ENCODE data around the gene TIGIT. TPM values are rescaled to one million over a fixed set of nuclear protein-coding genes. Genes with fewer than 3 reads are reported as not detected.

TIGIT gene
- total and polyA plus RNA-seq, 10 of the 15 experiments (the other 5 are each of a cell fraction or from before 2014, with no cell fraction given): 0.08 to 4.7 (median 0.94) TPM

GRCh38 chr3:114355653-114356052 lies 61.8 kb downstream of the TIGIT start:
- ChIA-PET RAD21 (ENCODE audit: unreplicated experiment) (interaction anchor here (1.4 kb wide), 1 partner anchor 58 kb away, joined by 3 read pairs; no protein-coding TSS in a partner anchor), POLR2A (no interaction called here), CTCF (interaction anchor here (0.8 to 2.8 kb wide), 2 partner anchors 19 to 64 kb away, joined by 4 to 9 read pairs; no protein-coding TSS in a partner anchor), SMC1A (ENCODE audit: uncharacterized antibody, unreplicated experiment) (interaction anchor here (0.6 to 1.4 kb wide), 2 partner anchors 10 to 64 kb away, joined by 3 read pairs; no protein-coding TSS in a partner anchor)
- no peak overlapping the region for H3K9ac ChIP-seq (ENCODE audit: control insufficient read depth, insufficient read depth, low read length)
- TF ChIP-seq BHLHE40 (IDR thresholded peaks at IDR 0.05; ENCODE audit: borderline replicate concordance in 1 of 2, low read depth in 2 of 2, low read length in 1 of 2): no peak
- no peak for TF ChIP-seq RBBP5 (conservative IDR thresholded peaks at IDR 0.05)
- no peak for TF ChIP-seq CHD4 (IDR thresholded peaks at IDR 0.05)
- TF ChIP-seq E2F8 (IDR thresholded peaks at IDR 0.05; ENCODE audit: low read depth, partially characterized antibody): no peak
- TF ChIP-seq POU2F2 (IDR thresholded peaks at IDR 0.05; ENCODE audit: borderline replicate concordance, low read depth, low read length): no peak
- no peak for TF ChIP-seq SMC3 (IDR thresholded peaks at IDR 0.05; ENCODE audit: borderline replicate concordance, low read length)
- TF ChIP-seq IKZF1 (conservative IDR thresholded peaks at IDR 0.05): no peak
- no peak for TF ChIP-seq SUZ12 (IDR thresholded peaks at IDR 0.05; ENCODE audit: unreplicated experiment)
- TF ChIP-seq, protein P1, sequence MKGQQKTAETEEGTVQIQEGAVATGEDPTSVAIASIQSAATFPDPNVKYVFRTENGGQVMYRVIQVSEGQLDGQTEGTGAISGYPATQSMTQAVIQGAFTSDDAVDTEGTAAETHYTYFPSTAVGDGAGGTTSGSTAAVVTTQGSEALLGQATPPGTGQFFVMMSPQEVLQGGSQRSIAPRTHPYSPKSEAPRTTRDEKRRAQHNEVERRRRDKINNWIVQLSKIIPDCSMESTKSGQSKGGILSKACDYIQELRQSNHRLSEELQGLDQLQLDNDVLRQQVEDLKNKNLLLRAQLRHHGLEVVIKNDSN (IDR thresholded peaks at IDR 0.05; ENCODE audit: borderline replicate concordance, extremely low read length, insufficient read depth, low read depth, low read length): no peak
- no peak for TF ChIP-seq ZZZ3 (IDR thresholded peaks at IDR 0.05; ENCODE audit: control insufficient read depth, insufficient read length, low read depth)
- no peak for TF ChIP-seq MEF2A (IDR thresholded peaks at IDR 0.05; ENCODE audit: insufficient read depth, low read depth, low read length)
- no peak for TF ChIP-seq MAX (IDR thresholded peaks at IDR 0.05; ENCODE audit: low read depth, low read length)
- TF ChIP-seq BCL3 (IDR thresholded peaks at IDR 0.05; ENCODE audit: borderline replicate concordance, insufficient read depth, low read depth, low read length, poor library complexity, severe bottlenecking): no peak
- no peak for TF ChIP-seq NR2F1 (conservative IDR thresholded peaks at IDR 0.05)
- TF ChIP-seq MTA3 (IDR thresholded peaks at IDR 0.05; ENCODE audit: borderline replicate concordance, low read length): no peak
- no peak for TF ChIP-seq HDGF (IDR thresholded peaks at IDR 0.05)
- no peak for TF ChIP-seq SIX5 (IDR thresholded peaks at IDR 0.05; ENCODE audit: low read depth, low read length, severe bottlenecking)
- TF ChIP-seq MLLT1 (IDR thresholded peaks at IDR 0.05): no peak
- DNase-seq (ENCODE audit: low read depth, low spot score): no peak
- H3K4me3 ChIP-seq: no peak overlapping the region
- in situ Hi-C loops (cut with MboI): no loop called here
- no peaks in the 10 kb centered on the region for H3K9me3 ChIP-seq (replicated peaks; ENCODE audit: control insufficient read depth, insufficient read depth, low read length)
- BruUV-seq (replicated peaks): no TSS peak
- H4K20me1 ChIP-seq (ENCODE audit: control insufficient read depth, insufficient read depth): no peaks in the 10 kb centered on the region
- no peak for FAIRE-seq
- intact Hi-C loops (cut with micrococcal nuclease; ENCODE audit: unreplicated experiment): no loop called here
- H3K79me2 ChIP-seq (ENCODE audit: control insufficient read depth, insufficient read depth, low read length): no peaks in the 10 kb centered on the region
- ATAC-seq: no peak
- H3K36me3 ChIP-seq (ENCODE audit: control insufficient read depth in 2 of 2, insufficient read depth in 2 of 2, low read length in 1 of 2): no peaks in the 10 kb centered on the region; a peak in 2 of 4 replicates
- H2AFZ ChIP-seq (ENCODE audit: control insufficient read depth, low read depth, low read length): no peak overlapping the region
- no peak overlapping the region for H3K4me2 ChIP-seq (ENCODE audit: control insufficient read depth, insufficient read depth)
- H3K27ac ChIP-seq (ENCODE audit: control insufficient read depth, insufficient read depth): no peak overlapping the region
- no peaks in the 10 kb centered on the region for H3K4me1 ChIP-seq (ENCODE audit: control insufficient read depth, insufficient read depth, low read length)
- H3K27me3 ChIP-seq (replicated peaks in 1 of 2; ENCODE audit: control insufficient read depth in 2 of 2, insufficient read depth in 2 of 2, low read length in 1 of 2): no peaks in the 10 kb centered on the region

All from GM12878 (cell line).